ENCODE results near the gene PSORS1C1.

Gene PSORS1C1

DNA sequence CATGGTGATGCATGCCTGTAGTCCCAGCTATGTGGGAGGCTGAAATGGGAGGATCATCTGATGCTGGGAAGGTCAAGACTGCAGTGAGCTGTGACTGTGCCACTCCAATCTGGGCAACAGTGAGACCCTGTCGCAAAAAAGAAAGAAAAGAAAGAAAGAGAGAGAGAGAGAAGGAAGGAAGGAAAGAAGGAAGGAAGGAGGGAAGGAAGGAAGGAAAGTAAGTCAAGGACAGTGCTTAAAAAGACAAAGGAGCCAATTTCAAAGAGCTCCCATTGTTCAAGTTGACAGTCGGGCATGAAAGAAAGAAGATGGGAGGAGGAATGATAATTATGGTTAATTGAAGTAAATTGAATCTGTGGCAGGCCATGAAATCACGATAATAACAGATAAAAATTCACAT lies 18.4 kb upstream of the PSORS1C1 start:
- DNase-seq (ENCODE audit: low read depth, low spot score) = no peak

DNA sequence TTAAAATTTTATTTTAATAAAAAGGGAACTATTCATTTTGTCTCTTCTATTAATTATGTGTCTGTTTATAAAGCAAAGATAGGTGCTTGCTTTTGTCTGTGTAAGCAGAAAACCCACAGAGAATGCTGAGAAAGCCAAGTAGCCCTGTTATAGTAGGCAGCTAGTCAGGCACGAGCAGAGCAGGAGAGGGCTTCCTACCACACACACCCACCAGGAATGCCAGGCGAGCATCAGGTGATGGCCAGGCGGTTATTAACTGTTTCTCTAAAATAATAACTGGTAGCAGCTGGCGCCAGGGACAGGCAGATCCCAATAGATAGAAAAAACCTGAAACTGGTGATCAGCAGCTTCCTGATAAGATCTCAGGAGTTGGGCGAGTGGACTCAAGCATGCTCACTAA lies 17.9 kb upstream of the PSORS1C1 start:
- no peak for DNase-seq (ENCODE audit: low read depth, low spot score)

DNA sequence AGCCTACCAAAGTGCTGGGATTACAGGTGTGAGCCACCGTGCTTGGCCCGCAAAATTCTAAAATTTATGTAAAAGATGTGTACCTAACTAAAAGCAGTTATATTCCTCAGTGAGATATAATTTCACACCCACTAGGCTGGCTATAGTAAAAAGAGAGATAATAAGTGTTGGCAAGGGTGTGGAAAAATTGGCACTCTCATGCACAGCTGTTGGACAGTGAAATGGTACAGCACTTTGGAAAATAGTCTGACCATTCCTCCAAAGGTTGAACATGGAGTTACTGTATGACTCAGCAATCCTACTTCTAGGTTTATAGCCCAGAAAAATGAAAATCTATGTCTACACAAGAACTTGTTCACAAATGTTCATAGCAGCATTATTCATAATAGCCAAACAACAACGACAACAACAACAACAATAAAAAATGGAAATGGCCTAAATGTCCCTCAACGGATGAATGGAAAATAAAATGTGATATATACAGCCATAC lies 16.1 kb upstream of the PSORS1C1 start:
- no peak for DNase-seq (ENCODE audit: low read depth, low spot score)

DNA sequence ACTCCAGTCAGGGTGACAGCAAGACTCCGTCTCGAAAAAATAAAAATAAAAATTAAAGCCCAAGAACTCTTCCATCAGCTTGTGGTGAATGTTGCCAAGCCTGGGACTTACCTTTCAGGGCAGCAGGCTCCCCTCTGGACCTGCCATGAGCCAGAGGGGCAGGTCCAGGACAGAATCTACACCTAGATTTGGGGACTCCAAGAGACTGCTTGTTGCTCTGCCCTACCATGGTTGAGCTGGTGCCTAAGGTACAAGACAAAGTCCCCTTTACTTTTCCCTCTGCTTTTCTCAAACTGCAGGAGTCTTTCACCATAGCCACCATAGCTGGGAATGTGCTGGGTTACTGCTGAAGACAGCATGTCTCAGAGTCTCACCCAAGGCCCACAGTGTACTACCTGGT lies 11.5 kb upstream of the PSORS1C1 start:
- DNase-seq (ENCODE audit: low read depth, low spot score) = no peak

DNA sequence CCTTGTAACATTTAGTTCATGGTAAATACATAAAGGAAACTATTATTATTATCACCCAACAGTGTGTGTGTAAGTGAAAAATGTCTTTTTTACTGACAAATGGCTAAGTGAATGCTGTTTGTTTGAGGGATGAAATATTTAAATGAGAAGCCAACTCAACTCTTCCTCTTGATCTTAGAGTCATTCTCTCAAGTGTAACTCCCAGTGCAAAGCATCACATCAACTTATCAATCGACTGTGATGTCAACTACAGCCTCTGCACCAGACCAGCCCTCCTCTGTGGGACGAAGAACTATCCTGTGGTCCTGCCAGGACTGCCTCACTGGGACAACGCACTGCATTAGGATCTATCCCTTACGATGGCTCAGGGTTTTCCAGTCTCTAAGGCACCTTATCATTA lies 7.5 kb upstream of the PSORS1C1 start:
- no peak for DNase-seq (ENCODE audit: low read depth, low spot score)

DNA sequence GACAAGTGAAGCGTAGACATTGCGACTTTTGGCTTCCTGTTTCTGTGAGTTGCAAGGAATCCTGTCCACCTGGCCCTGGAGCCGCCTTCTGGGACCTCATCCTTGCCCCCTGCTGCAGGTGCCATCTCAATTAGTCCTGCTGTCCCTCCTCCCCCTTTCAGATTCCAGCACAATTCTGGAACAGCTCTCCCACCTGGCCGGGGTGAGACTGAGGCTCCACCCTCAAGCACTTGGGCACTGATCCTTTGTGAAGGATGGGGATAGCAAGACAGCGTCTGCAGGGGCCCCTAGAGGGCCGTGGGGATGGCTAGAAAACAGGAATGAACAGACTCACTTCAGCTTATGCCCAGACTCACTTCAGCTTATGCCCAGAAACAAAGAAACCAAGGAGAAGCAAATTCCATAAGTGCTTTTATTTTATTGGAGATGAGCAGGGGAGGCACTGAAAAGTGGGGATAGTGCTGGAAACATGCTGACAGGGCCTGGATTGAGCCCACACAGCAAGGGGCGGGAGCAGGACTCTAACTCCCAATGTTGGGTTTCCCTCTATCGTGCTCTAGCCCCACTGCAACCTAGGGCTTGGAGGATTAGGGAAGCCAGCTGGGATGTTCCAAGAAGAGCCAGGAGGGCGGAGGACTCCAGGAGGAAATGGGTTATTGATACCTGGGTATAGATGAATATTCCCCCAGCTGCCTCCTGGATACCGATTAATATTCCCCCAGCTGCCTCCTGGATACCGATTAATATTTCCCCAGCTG lies 3.6 kb upstream of the PSORS1C1 start:
- no peak for DNase-seq (ENCODE audit: low read depth, low spot score)

DNA sequence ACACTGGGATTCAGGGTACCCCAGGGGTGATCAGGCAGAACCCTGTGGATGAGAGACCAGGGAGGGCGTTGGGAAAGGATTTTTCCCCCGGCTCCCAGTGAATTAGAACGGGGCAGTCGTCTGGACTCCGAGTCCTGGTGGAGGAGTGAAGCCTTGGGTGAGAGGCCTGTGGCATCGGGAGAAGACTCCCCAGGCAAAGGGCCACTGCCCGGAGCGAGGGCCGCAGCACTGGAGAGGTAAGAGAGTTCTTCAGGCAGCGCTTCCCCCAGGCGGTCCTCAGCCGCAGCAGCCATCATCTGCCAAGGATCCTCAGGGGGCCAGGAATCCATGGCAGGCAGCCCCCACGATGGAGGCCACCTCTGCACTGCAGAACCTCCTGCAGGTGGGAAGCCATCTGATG lies 2.9 kb upstream of the PSORS1C1 start:
- no peak for DNase-seq (ENCODE audit: low read depth, low spot score)

DNA sequence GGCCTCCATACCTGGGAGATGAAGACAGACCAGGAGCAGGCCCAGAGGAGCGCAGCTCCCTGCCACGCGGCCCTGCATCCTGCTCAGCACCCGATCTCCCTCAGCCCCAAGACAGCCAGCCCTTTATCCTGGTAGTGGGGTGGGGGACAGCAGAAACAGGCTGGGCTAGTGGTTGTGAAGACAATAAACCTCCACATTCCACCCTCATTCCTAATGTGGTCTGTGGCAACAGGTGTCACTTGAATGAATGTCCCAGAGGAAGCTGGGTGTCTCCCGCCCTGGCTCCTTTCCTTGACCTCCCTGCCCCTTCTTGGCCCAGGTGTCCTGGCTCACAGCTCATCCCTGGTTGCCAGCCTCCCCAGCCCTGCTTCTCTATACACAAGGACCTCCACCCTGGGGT lies 2.1 kb upstream of the PSORS1C1 start, which contains the start of gene C6orf15:
TSS of gene C6orf15 (minus strand) at position 98 of the 400 bp plus-strand sequence. CDS start at position 78, 20 bp downstream.
- no peak for DNase-seq (ENCODE audit: low read depth, low spot score)

DNA sequence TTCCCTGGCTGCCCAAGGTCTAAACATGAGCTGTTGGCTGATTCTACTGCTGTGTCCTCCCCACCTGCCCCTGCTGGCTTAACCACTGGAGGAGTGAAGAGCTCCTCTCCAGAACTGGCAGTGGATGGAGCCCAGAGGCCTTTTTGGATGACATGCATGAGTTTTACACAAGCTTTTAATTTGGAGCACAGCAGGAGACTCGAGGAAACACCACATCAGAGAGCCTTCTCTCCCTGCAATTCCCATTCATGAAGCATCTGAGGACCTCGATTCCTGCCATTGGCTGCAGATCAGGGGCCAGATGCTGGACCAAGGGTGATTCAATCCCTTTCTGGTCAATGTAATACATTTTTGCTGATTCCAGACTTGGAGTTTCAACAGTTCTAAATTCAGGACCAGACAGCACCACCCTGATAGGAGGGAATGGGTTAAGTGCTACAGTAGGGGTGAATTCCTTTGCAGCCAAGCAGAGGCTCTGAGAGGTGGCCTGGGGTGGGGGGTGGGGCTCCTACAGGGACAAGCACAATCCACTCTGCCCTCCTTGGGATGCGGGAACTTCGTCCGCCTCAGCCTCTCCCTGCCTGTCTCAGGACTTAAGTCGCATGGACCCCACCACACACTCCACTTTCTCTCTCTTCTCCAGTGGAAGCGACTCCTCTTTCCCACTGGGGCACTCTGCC lies 599 bp upstream of the PSORS1C1 start:
- peak; percentile 70 for DNase-seq (ENCODE audit: low read depth, low spot score)

DNA sequence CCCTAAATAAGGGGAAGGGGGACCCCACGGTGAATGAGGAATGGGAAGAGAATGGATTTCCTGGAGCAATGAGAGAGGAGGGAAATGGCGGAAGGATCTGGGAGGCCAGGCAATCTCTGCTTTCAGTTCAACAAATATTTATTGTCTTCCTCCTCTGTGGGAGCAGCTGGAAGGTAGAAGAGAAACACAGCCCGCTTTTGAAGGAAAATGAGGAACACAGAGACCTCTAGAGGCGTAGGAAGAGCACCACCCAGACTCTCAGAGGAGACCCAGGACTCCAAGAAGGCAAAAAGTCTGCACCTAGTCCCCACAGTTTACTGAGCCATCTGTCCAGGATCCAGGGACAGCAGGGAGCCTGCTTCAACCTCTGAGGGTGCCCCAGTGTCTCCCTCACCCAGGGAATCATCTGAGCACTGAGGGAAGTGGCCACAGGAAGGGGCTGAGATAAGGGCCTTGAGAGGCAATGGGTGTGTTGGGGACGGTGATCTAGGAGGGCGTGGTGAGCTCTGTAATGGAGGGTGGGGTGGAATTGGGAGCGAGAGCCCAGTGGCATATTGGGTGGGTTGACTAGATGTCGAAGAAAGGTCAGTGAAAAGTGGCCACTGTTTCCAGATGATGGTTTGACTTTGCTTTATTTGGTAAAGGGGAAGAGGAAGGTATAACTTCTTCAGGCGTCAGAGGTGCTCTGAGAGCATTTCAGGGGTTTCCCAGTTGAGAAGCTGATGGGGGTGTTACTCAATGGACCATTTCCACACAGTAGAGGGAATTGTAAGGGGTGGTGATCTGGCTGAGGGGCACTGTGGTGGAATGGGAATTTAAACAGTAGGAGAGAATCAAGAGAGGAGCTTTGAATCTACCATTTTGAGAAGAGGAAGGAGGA lies 610 bp downstream of the PSORS1C1 start:
- peak; percentile 50 for DNase-seq (ENCODE audit: low read depth, low spot score)

DNA sequence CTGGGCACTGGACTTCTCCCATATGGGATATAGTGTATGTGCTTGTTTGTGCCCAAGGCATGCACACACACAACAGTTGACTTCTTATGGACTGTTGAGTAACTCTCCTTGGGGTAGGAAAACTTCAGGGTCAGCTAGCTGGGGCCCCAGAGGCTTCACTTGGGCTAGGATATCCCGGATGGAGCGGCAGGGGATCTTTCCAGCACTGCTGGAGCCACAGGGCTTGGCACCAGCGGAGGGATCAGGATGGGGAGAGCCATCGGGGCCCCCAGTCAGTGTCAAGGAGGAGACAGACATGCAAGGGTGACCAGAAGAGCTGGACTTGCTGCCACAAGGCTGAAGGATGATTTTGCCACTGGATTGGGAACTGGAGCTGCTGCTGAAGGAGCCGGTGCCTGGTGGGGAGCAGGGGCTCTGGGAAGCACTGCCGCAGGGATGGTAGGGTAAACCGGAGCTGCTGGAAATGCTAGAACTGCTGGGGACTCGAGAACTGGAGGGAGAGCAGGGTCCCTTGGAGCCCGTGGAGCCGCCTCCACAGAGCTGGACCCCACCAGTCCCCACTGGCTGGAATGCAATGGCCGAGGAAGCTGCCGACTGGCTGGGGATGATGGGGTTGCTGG lies 1.5 kb downstream of the PSORS1C1 start:
- no peak for DNase-seq (ENCODE audit: low read depth, low spot score)

DNA sequence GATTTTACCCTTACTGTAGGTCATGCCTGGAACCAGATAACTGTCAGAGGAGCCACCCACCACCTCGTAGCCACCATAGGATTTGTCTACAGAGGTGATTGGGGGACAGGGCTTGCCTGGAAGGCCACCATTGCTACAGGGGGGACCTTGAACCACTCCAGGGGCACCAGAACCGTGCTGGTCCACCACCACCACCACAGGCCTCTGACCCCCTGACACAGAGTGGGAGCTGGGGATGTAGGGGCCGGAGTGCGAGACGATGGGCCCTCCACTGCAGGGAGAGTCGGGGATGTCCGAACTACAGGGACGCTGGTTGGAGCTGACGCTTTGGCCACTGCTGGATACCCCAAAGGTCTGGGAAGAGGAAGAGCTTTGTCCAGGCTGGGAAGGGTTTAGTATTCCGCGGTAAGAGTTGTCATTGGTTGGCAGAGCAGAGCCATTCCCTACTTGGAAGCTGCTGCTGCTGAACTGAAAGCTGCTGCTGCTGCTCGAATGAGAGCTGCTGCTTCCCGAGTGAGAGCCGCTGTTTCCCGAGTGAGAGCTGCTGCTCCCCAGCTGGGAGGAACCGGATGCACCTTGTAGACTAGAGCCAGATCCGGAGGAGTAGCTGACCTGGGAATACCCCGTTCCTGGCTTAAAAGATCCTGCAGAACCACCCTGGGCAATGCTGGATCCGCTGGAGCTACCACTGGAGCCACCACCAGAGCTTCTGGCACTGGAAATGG lies 2.2 kb downstream of the PSORS1C1 start:
- DNase-seq (ENCODE audit: low read depth, low spot score) = no peak

DNA sequence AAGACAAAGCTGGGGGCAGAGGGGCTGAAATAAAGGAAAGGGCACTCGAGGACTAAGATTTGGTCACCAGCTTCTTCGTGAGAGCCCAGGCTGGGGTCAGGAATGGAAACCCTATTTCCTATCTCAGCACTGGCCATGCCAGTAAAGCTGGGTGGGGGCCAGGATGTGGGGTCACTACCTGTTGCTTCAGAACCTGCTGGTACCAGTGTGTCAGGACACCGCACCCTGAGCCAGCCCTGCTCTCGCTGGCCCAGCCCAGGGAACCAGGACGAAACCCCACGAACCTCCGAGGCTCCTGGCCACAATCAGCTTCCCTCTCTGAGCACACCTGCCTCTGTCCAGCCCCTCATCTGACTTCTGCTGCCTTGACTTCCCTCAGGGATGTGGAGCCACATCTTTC lies 3.6 kb downstream of the PSORS1C1 start:
- no peak for DNase-seq (ENCODE audit: low read depth, low spot score)

DNA sequence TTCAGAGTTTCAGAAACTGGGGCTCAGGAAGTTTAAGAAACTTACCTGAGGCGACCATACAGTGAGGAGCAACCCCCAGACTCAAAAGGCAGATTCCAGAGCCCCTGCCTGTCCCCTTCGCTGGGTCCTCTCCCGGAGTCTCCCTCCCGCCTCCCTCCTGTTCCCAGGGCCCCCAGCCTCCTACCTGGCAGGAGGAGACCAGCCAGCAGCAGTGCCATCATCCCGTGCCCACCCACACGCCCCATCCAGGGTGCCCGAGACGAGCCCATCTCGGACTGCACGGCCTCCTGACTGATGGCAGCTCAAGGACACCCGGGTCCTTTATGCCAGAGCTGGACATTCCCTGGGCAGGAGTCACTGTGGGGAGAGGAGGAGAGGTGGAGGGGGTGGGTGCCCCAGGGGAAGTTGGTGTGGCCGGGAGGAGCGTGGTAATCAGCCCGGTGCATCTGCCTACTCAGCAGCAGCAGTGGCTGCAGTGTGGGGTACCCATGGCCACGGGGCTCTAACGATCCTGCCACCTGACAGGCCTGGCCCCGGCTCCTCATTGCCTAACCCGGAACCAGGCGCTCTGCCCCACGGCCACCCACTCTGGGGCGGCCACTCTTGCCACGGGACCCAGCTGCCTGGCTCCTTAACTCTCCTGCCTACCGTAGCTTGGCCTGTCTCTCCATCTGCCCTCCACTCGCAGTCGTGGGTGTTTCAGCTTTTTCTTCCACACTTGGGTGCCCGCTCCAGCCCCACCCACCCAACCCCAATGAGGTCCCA lies 5.7 kb downstream of the PSORS1C1 start, which contains the start of gene CDSN:
TSS of gene CDSN (minus strand) at position 296 of the 765 bp plus-strand sequence. CDS start at position 269, 27 bp downstream.
- DNase-seq (ENCODE audit: low read depth, low spot score) = no peak

DNA sequence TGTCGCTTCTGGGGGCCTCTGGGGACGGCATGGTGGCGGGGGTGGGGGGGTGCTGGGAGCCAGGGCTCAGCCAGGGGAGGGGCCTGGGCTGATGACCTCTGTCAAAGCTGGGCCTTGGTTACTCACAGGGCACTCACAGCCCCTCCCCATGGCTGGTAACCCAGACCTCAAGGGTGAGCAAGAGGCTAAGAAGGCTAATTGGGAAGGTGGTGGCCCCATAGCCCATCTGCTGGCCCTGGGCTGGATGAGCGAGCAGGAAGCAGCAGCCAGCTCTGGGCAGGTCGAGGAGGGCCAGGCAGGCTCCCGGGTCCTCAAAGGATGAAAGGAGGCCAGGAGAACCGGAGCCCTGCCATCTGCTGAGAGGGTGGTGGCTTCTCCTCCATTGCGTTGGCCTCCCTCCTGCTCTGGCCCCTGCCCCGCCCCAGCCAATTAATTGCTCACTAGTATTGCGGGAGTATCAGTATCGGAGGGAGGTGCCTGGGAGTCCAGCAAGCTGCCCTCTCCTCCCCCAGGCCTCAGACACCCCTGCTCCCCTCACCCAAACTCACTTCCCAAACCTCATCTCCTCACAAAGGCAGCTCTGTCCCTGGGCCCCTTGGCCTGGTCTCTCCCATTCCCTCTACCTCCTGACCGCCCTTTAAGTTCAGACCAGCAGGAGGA lies 6.7 kb downstream of the PSORS1C1 start:
- no peak for DNase-seq (ENCODE audit: low read depth, low spot score)

DNA sequence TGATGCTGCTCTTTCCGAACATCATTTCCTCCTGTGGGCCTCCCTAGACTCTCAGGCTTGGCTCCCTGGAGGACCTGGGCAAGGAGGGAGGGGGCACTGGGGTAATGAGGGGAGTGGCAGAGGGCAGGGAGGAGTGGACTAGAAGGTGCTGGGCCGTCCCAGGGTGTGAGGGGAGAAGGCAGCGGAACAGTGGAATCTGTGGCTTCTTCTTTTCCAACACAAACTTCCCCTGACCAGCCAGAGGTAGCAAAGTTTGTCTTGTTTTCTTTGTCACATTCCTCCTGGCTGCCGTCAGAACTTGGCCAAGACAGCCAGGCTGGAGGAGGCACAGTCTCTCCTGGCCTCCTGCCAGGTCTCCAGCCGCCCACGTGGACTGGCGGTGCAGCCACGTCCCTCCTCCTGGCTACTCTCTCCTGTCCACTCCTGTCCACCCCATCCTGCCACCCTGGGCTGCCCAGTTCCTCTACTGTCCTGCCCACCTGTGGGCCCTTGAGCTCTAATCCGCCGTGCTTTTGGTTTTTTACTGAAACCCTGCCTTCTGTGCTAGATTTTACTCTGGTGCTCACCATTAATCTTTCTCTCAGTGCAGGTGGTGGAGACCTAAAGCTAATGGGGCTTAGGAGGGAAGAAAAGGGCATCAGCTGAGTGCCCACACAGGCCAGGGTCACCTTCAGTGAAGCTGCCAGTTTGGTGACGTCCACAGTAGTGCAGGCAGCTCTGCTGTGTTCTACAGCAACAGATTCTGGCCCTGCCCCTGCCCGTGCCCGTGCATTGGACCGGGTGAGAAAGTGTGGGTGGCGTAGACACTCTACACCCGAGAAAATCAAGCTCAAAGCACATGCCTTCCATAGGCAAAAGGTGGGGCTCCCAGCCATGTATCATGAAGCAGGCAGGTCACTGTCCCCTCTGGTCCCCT lies 8.4 kb downstream of the PSORS1C1 start:
- DNase-seq (ENCODE audit: low read depth, low spot score) = no peak

DNA sequence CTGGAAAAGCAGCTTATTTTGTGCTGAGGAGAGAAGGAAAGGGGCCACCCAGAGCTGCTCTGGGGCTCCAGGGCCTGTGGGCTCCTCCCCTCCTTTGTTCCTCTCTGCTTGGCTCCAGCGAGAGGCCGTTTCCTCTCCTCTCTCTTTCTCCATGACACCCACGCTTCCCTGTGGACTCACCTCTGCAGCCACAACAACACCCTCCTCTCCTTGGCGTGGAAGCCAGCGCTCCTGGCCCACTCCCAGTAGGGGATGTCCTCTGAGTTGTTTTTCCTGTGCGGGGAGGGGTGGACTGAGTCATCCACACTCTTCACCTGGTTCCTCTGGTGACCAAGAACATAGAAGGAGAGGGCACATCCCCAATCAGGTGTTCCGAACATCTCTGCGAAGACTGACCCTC lies 10.6 kb downstream of the PSORS1C1 start:
- DNase-seq (ENCODE audit: low read depth, low spot score) = no peak

DNA sequence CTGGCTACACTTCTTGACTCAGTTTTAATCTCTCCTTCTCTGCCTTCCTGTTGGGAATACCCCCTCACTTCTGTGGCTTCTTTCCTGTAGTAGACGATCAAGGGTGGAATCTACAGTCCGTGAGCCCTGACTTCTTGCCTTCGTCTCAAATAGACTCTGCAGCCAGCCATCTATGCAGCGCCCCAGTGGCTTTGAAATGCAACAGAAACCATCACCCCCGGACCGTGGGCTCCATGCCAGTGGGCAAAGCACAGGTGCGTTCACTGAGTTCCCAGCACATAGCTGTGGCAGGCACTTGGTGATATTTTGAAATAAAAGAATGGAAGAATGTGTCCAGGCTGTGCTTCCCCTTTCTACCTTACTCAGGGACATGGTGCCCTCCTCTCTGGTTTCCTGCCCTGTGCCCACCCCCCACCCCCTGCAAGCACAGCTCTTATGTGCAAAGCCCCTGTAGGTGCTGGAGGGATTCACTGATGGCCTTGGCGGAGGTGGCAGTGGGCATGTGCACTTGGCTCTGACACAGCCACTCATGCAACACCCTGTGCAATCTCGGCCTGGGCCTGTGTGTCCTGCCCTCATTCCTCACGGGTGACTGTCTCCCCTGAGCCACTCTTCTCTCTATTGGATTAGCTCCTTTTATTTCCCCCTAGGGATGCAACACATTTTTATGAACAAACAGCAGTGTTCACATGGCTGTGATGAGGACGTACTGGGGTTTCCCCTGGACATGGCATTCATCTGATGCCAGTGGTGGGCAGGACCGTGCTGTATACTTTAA lies 11.2 kb downstream of the PSORS1C1 start:
- DNase-seq (ENCODE audit: low read depth, low spot score) = no peak
